Endothelial cell of umbilical vein (primary cell): Measurements from ENCODE around the gene GTSF1L. TPM values are rescaled to one million over a fixed set of nuclear protein-coding genes. Genes with fewer than 3 reads are reported as not detected.

Experiments used
- BruUV-seq: library from RNA; stranded (reverse); fragments of 400-500 nt; replicated peaks from 2 replicates; lab custom pipeline; 2021; lab: Mats Ljungman, UMichigan
- CTCF ChIA-PET: fragments of 300-600, 350-600 bp; sonication (Branson Sonifier 250); formaldehyde crosslinking; loops from one replicate; lab custom pipeline; 2021; ENCODE audit warnings: antibody characterized with exemption, inconsistent platforms; lab: Charles Lee
- POLR2A ChIA-PET: fragments of 300-600, 350-600 bp; sonication (Branson Sonifier 250); formaldehyde crosslinking; loops from one replicate; lab custom pipeline; 2021; ENCODE audit warnings: antibody characterized with exemption, inconsistent platforms; lab: Charles Lee
- DNase-seq: peaks from one replicate; pipeline ENCODE4 v3.0.0-alpha.2; 2011; ENCODE audit warnings: low read depth, low spot score
- FAIRE-seq: peaks from 2 replicates; lab custom pipeline; 2011; peaks lifted over from hg19 to GRCh38; lab: Jason Lieb, UNC
- H2AFZ ChIP-seq: 2 replicates; pipeline ENCODE4 v1.6.0; 2012; ENCODE audit warnings: low read depth, low read length, control low read depth, inconsistent platforms
- H3K27ac ChIP-seq: 2 replicates; pipeline ENCODE4 v1.5.1; 2011; ENCODE audit warnings: low read depth, mild to moderate bottlenecking, control low read depth, low read length, moderate library complexity; ENCODE audit not compliant: insufficient read depth
- H3K27me3 ChIP-seq, 2 experiments: 2 replicates each; pipeline versions ENCODE4 v1.6.0 to v1.6.1; 2011; ENCODE audit warnings: low read length in 2 of 2, mixed read lengths in 1 of 2; ENCODE audit not compliant: control insufficient read depth in 2 of 2, insufficient read depth in 2 of 2
- H3K36me3 ChIP-seq, 2 experiments: 2 replicates in 1 of 2; 3 replicates in 1 of 2; pipeline ENCODE4 v1.5.1; 2011; ENCODE audit warnings: low read length in 2 of 2, mild to moderate bottlenecking in 1 of 2, moderate library complexity in 1 of 2; ENCODE audit not compliant: control insufficient read depth in 2 of 2, insufficient read depth in 2 of 2; ENCODE audit errors: extremely low read depth in 1 of 2
- H3K4me1 ChIP-seq: 3 replicates; pipeline ENCODE4 v1.5.1; 2011; ENCODE audit warnings: mild to moderate bottlenecking, low read length; ENCODE audit not compliant: control insufficient read depth, insufficient read depth; ENCODE audit errors: extremely low read depth
- H3K4me2 ChIP-seq: 2 replicates; pipeline ENCODE4 v1.6.1; 2011; ENCODE audit warnings: low read length, control low read depth, mixed read lengths; ENCODE audit not compliant: insufficient read depth
- H3K4me3 ChIP-seq, 3 experiments: fragments of 200-600 bp in 1 of 3; sonication (generic), shearing (Covaris generic) in 1 of 3; replicated peaks in 1 of 3; 2 replicates each; pipeline ENCODE4 v1.5.1; 2011 to 2016; ENCODE audit warnings: control low read depth in 3 of 3, low read length in 3 of 3, mild to moderate bottlenecking in 2 of 3, inconsistent platforms in 1 of 3, low read depth in 1 of 3, moderate library complexity in 1 of 3; ENCODE audit not compliant: insufficient read depth in 1 of 3
- H3K79me2 ChIP-seq: 2 replicates; pipeline ENCODE4 v1.6.0; 2012; ENCODE audit warnings: low read length, inconsistent platforms; ENCODE audit not compliant: control insufficient read depth, insufficient read depth
- H3K9ac ChIP-seq: replicated peaks from 2 replicates; pipeline ENCODE3; 2011; ENCODE audit warnings: low read length, control low read depth; ENCODE audit not compliant: insufficient read depth; ENCODE audit errors: extremely low read depth
- H3K9me1 ChIP-seq: replicated peaks from 3 replicates; pipeline ENCODE4 v1.6.0; 2011; ENCODE audit warnings: mild to moderate bottlenecking, low read length; ENCODE audit not compliant: control insufficient read depth, insufficient read depth; ENCODE audit errors: extremely low read depth
- H3K9me3 ChIP-seq: replicated peaks from 2 replicates; pipeline ENCODE4 v1.5.1; 2012; ENCODE audit warnings: low read length, inconsistent platforms; ENCODE audit not compliant: control insufficient read depth, insufficient read depth
- H4K20me1 ChIP-seq: replicated peaks from 2 replicates; pipeline ENCODE3; 2011; ENCODE audit warnings: mild to moderate bottlenecking, low read length; ENCODE audit not compliant: control insufficient read depth, insufficient read depth; ENCODE audit errors: extremely low read depth
- EZH2 ChIP-seq: IDR thresholded peaks from 2 replicates; pipeline ENCODE4 v1.6.1; 2012; ENCODE audit warnings: borderline replicate concordance, low read depth, mild to moderate bottlenecking, moderate library complexity, low read length, inconsistent platforms; ENCODE audit not compliant: severe bottlenecking
- FOS ChIP-seq: IDR thresholded peaks from 2 replicates; pipeline ENCODE4 v1.6.1; 2011; ENCODE audit warnings: mild to moderate bottlenecking, low read length, moderate library complexity, borderline replicate concordance; ENCODE audit not compliant: insufficient read depth
- GATA2 ChIP-seq: IDR thresholded peaks from 2 replicates; pipeline ENCODE4 v1.7.0; 2011; ENCODE audit warnings: low read depth, mild to moderate bottlenecking, moderate library complexity, mixed read lengths, low read length; ENCODE audit not compliant: insufficient read length, insufficient read depth
- JUN ChIP-seq: IDR thresholded peaks from 2 replicates; pipeline ENCODE4 v1.6.1; 2011; ENCODE audit warnings: borderline replicate concordance, low read depth; ENCODE audit not compliant: insufficient read length, insufficient read depth
- MYC ChIP-seq: IDR thresholded peaks from one replicate; pipeline ENCODE4 v1.6.1; 2011; ENCODE audit warnings: mild to moderate bottlenecking, low read depth, low read length
- POLR2A ChIP-seq: IDR thresholded peaks from 2 replicates; pipeline ENCODE4 v1.6.1; 2012; ENCODE audit warnings: low read depth, mild to moderate bottlenecking, control low read depth, low read length
- POLR2AphosphoS5 ChIP-seq: IDR thresholded peaks from 2 replicates; pipeline ENCODE4 v1.6.1; 2012; ENCODE audit warnings: low read depth, mild to moderate bottlenecking, control low read depth, low read length, moderate library complexity; ENCODE audit not compliant: insufficient read depth
- dilution Hi-C: fragments of 300-500 bp; cut with MboI; formaldehyde crosslinking; loops from one replicate; pipeline ENCODE4 v1.15.0; 2019; ENCODE audit warnings: low sequenced_read_pairs; ENCODE audit not compliant: extremely low pct_ligation_motif_present
- intact Hi-C: fragments of 100-400 bp; cut with micrococcal nuclease; formaldehyde crosslinking; loops from one replicate; pipeline ENCODE4 v1.10.0; 2022
- polyA plus RNA-seq, 4 experiments: library from polyadenylated mRNA; depleted of rRNA in 3 of 4; stranded (reverse) in 3 of 4; unstranded in 1 of 4; fragments of >200 nt; gene quantifications; 2 replicates each; pipeline versions ENCODE4 v1.2.1 to v1.2.3, GENCODE V29; 2011 to 2012; ENCODE audit warnings: missing spikeins in 1 of 4
- total RNA-seq: library from RNA; stranded (reverse); gene quantifications from 2 replicates; pipeline ENCODE4 v1.2.3, GENCODE V29; 2021
- TF ChIP-seq, protein P1 (sequence below): IDR thresholded peaks from 2 replicates; pipeline ENCODE4 v1.6.1; 2011; ENCODE audit not compliant: insufficient read depth, insufficient read length
- TF ChIP-seq, protein P2 (sequence below), 2 donors: IDR thresholded peaks; 1 replicate in 1 of 2; 2 replicates in 1 of 2; pipeline ENCODE4 v1.5.1; 2011; ENCODE audit warnings: low read length in 2 of 2, mild to moderate bottlenecking in 2 of 2, moderate library complexity in 2 of 2, control low read depth in 1 of 2, inconsistent platforms in 1 of 2, low read depth in 1 of 2; ENCODE audit not compliant: insufficient read depth in 1 of 2; ENCODE audit errors: extremely low read depth in 1 of 2

Gene GTSF1L
- total and polyA plus RNA-seq, 2 donors (not counting 3 experiments of a cell fraction or from before 2014, with no cell fraction given): not detected

DNA sequence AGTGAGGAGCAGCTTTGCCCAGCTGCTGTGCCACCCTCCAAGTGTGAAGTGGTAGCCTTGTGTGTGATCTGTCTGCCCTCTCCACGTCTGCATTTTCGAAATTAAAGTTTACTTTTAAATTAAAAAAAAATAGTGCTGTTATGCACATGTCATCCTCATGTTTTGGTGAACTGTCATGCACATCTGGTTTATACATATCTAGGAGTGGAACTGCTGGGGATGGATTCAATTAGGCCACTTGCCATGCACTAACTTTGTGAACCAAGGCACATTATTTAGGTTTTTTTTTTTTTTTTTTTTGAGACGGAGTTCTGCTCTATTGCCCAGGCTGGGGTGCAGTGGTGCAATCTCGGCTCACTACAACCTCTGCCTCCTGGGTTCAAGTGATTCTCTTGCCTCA lies 3.6 kb downstream of the GTSF1L start:
- no peak overlapping the region for H3K27ac ChIP-seq

More for the DNA sequence above, 3.6 kb downstream of the GTSF1L start:
- CTCF ChIA-PET: no interaction called here
- H3K9me3 ChIP-seq: no peaks in the 10 kb centered on the region
- H3K36me3 ChIP-seq: no peaks in the 10 kb centered on the region
- POLR2A ChIA-PET: no interaction called here
- no peak overlapping the region for H3K4me3 ChIP-seq
- dilution Hi-C loops (no loop called here), intact Hi-C loops (no loop called here)
- FAIRE-seq (no peak), DNase-seq (no peak)
- no peak for TF ChIP-seq FOS
- no peak for TF ChIP-seq POLR2A
- TF ChIP-seq GATA2: no peak
- no peak for TF ChIP-seq EZH2
- no peak for TF ChIP-seq POLR2AphosphoS5
- TF ChIP-seq, protein P1, sequence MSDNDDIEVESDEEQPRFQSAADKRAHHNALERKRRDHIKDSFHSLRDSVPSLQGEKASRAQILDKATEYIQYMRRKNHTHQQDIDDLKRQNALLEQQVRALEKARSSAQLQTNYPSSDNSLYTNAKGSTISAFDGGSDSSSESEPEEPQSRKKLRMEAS: no peak
- TF ChIP-seq JUN: no peak
- TF ChIP-seq MYC: no peak
- TF ChIP-seq, protein P2, sequence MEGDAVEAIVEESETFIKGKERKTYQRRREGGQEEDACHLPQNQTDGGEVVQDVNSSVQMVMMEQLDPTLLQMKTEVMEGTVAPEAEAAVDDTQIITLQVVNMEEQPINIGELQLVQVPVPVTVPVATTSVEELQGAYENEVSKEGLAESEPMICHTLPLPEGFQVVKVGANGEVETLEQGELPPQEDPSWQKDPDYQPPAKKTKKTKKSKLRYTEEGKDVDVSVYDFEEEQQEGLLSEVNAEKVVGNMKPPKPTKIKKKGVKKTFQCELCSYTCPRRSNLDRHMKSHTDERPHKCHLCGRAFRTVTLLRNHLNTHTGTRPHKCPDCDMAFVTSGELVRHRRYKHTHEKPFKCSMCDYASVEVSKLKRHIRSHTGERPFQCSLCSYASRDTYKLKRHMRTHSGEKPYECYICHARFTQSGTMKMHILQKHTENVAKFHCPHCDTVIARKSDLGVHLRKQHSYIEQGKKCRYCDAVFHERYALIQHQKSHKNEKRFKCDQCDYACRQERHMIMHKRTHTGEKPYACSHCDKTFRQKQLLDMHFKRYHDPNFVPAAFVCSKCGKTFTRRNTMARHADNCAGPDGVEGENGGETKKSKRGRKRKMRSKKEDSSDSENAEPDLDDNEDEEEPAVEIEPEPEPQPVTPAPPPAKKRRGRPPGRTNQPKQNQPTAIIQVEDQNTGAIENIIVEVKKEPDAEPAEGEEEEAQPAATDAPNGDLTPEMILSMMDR (IDR thresholded peaks at IDR 0.05; ENCODE audit: extremely low read depth in 1 of 2, insufficient read depth in 1 of 2, low read depth in 1 of 2, low read length in 2 of 2): no peak
- no peaks in the 10 kb centered on the region for H4K20me1 ChIP-seq
- H3K9me1 ChIP-seq: no peaks in the 10 kb centered on the region
- no peak overlapping the region for H2AFZ ChIP-seq
- no peaks in the 10 kb centered on the region for H3K27me3 ChIP-seq
- no TSS peak for BruUV-seq
- no peak overlapping the region for H3K4me2 ChIP-seq
- no peak overlapping the region for H3K9ac ChIP-seq
- H3K4me1 ChIP-seq: peaks cover 3% of the 10 kb centered on the region
- no peaks in the 10 kb centered on the region for H3K79me2 ChIP-seq
